IMR-90 (cell line): ENCODE data around the gene KCNMA1.

Source experiments
- BHLHE40 ChIP-seq: fragments of 150-350 bp; IDR thresholded peaks from 2 replicates; pipeline ENCODE4 v1.6.1; 2016; ENCODE audit warnings: mild to moderate bottlenecking, low read depth, low read length
- CEBPB ChIP-seq: IDR thresholded peaks from 2 replicates; pipeline ENCODE4 v1.6.1; 2012; ENCODE audit warnings: low read depth, low read length, improper control_type of control experiment
- CHD1 ChIP-seq: IDR thresholded peaks from 2 replicates; pipeline ENCODE4 v1.6.1; 2012; ENCODE audit warnings: low read depth, low read length, improper control_type of control experiment
- FOS ChIP-seq: fragments of 150-350 bp; IDR thresholded peaks from 2 replicates; pipeline ENCODE4 v1.6.1; 2016; ENCODE audit warnings: low read depth, low read length
- MAZ ChIP-seq: IDR thresholded peaks from 2 replicates; pipeline ENCODE4 v1.6.1; 2012; ENCODE audit warnings: low read depth, mild to moderate bottlenecking, low read length, improper control_type of control experiment, moderate library complexity, borderline replicate concordance
- MXI1 ChIP-seq: IDR thresholded peaks from 2 replicates; pipeline ENCODE4 v1.6.1; 2012; ENCODE audit warnings: low read depth, mild to moderate bottlenecking, low read length, moderate library complexity, borderline replicate concordance
- POLR2A ChIP-seq: IDR thresholded peaks from 2 replicates; pipeline ENCODE4 v1.6.1; 2012; ENCODE audit warnings: mild to moderate bottlenecking, low read depth, low read length
- RAD21 ChIP-seq: IDR thresholded peaks from 2 replicates; pipeline ENCODE4 v1.6.1; 2012; ENCODE audit warnings: low read length, improper control_type of control experiment
- RCOR1 ChIP-seq: IDR thresholded peaks from 2 replicates; pipeline ENCODE4 v1.6.1; 2012; ENCODE audit warnings: mild to moderate bottlenecking, low read length, improper control_type of control experiment; ENCODE audit not compliant: insufficient replicate concordance
- RFX5 ChIP-seq: IDR thresholded peaks from 2 replicates; pipeline ENCODE4 v1.8.0; 2012; ENCODE audit warnings: low read depth, mild to moderate bottlenecking, low read length, moderate library complexity
- SMC3 ChIP-seq: fragments of 150-350 bp; IDR thresholded peaks from 2 replicates; pipeline ENCODE4 v1.6.1; 2016; ENCODE audit warnings: low read depth, mild to moderate bottlenecking, antibody characterized with exemption, low read length, moderate library complexity
- TF ChIP-seq, protein P1 (sequence below): conservative IDR thresholded peaks from 2 replicates; pipeline ENCODE4 v1.5.1; 2012; ENCODE audit warnings: mild to moderate bottlenecking, low read depth, low read length, improper control_type of control experiment
- TF ChIP-seq, protein P2 (sequence below): fragments of 150-350 bp; IDR thresholded peaks from 2 replicates; pipeline ENCODE4 v1.6.1; 2017; ENCODE audit warnings: mild to moderate bottlenecking, antibody characterized with exemption, low read length, low read depth
- TF ChIP-seq, protein P3 (sequence below): fragments of 150-350 bp; IDR thresholded peaks from 2 replicates; pipeline ENCODE4 v1.6.1; 2016; ENCODE audit warnings: low read depth, mild to moderate bottlenecking, low read length, moderate library complexity, borderline replicate concordance

DNA sequence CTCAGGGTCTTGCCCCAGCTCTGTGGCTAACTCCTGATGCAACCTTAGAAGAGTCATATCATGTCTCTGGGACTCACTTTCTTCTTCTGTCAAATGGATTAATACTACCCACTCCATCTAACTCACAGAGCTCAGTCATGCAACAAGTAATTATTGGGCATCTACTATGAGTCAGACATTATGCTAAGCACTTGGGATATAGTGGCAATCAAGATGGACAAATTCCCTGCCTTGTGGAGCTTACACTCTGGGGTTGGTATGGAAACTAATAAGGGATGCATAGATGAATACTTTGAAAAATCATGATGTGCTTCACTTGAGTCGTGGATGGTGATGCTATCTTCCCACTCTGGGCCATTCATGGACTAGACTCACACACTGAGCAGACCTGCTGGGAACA lies 88.9 kb downstream of the KCNMA1 start:
- TF ChIP-seq, protein P1, sequence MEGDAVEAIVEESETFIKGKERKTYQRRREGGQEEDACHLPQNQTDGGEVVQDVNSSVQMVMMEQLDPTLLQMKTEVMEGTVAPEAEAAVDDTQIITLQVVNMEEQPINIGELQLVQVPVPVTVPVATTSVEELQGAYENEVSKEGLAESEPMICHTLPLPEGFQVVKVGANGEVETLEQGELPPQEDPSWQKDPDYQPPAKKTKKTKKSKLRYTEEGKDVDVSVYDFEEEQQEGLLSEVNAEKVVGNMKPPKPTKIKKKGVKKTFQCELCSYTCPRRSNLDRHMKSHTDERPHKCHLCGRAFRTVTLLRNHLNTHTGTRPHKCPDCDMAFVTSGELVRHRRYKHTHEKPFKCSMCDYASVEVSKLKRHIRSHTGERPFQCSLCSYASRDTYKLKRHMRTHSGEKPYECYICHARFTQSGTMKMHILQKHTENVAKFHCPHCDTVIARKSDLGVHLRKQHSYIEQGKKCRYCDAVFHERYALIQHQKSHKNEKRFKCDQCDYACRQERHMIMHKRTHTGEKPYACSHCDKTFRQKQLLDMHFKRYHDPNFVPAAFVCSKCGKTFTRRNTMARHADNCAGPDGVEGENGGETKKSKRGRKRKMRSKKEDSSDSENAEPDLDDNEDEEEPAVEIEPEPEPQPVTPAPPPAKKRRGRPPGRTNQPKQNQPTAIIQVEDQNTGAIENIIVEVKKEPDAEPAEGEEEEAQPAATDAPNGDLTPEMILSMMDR, result no peak
- TF ChIP-seq CEBPB, result no peak
- TF ChIP-seq POLR2A, result no peak
- no peak for TF ChIP-seq SMC3
- no peak for TF ChIP-seq MXI1
- TF ChIP-seq RAD21, result no peak
- no peak for TF ChIP-seq MAZ
- no peak for TF ChIP-seq RCOR1
- TF ChIP-seq, protein P2, sequence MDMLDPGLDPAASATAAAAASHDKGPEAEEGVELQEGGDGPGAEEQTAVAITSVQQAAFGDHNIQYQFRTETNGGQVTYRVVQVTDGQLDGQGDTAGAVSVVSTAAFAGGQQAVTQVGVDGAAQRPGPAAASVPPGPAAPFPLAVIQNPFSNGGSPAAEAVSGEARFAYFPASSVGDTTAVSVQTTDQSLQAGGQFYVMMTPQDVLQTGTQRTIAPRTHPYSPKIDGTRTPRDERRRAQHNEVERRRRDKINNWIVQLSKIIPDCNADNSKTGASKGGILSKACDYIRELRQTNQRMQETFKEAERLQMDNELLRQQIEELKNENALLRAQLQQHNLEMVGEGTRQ, result no peak
- TF ChIP-seq FOS, result no peak
- no peak for TF ChIP-seq CHD1
- TF ChIP-seq RFX5, result no peak
- TF ChIP-seq, protein P3, sequence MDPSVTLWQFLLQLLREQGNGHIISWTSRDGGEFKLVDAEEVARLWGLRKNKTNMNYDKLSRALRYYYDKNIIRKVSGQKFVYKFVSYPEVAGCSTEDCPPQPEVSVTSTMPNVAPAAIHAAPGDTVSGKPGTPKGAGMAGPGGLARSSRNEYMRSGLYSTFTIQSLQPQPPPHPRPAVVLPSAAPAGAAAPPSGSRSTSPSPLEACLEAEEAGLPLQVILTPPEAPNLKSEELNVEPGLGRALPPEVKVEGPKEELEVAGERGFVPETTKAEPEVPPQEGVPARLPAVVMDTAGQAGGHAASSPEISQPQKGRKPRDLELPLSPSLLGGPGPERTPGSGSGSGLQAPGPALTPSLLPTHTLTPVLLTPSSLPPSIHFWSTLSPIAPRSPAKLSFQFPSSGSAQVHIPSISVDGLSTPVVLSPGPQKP, result no peak
- TF ChIP-seq BHLHE40, result no peak
